HepG2 (cell line): ENCODE data around the gene UCP2. TPM values are rescaled to one million over a fixed set of nuclear protein-coding genes. Genes with fewer than 3 reads are reported as not detected.

ENCODE experiments used
- ATAC-seq: fragments of 200-7000 bp; cut with Tn5 transposase; 3 replicates; pipeline ENCODE4 v1.9.1; 2020; ENCODE audit warnings: mild to moderate bottlenecking, moderate library complexity
- BruUV-seq: library from RNA; stranded (reverse); fragments of 400-500 nt; replicated peaks from 2 replicates; lab custom pipeline; 2021; lab: Mats Ljungman, UMichigan
- CTCF ChIA-PET: fragments of 300-600 bp; formaldehyde crosslinking; extraction: SDS; loops from one replicate; lab custom pipeline; 2021; ENCODE audit warnings: low total read pairs, inconsistent platforms, low intra/inter-chr PET ratio; lab: Yijun Ruan, JAX
- POLR2A ChIA-PET: fragments of 350-600 bp; sonication (Branson Sonifier 250); formaldehyde crosslinking; loops from one replicate; lab custom pipeline; 2020; ENCODE audit warnings: antibody characterized with exemption, inconsistent platforms; lab: Yijun Ruan, JAX
- DNase-seq: peaks from one replicate; pipeline ENCODE4 v3.0.0-alpha.2; 2015; ENCODE audit warnings: low spot score
- FAIRE-seq: peaks from 3 replicates; lab custom pipeline; 2011; peaks lifted over from hg19 to GRCh38; lab: Jason Lieb, UNC
- H2AFZ ChIP-seq: one replicate; pipeline ENCODE4 v1.6.1; 2011; ENCODE audit warnings: low read length, inconsistent platforms
- H3K27ac ChIP-seq: fragments of 300-600 bp; 3 replicates; pipeline ENCODE4 v1.8.0; 2011; ENCODE audit warnings: mixed run types, mild to moderate bottlenecking, mixed read lengths, low read length, inconsistent platforms; ENCODE audit not compliant: insufficient read depth; ENCODE audit errors: extremely low read length
- H3K27me3 ChIP-seq, 2 experiments: fragments of 200-600 bp in 1 of 2; 2 replicates in 1 of 2; 3 replicates in 1 of 2; pipeline versions ENCODE4 v1.6.0 to v1.8.0; 2011; ENCODE audit warnings: low read length in 2 of 2, mild to moderate bottlenecking in 2 of 2, moderate library complexity in 2 of 2, inconsistent platforms in 1 of 2; ENCODE audit not compliant: insufficient read depth in 2 of 2, control insufficient read depth in 1 of 2
- H3K36me3 ChIP-seq, 2 experiments: fragments of 200-600 bp in 1 of 2; replicated peaks in 1 of 2; 2 replicates in 1 of 2; 3 replicates in 1 of 2; pipeline versions ENCODE4 v1.5.1 to v1.8.0; 2011; ENCODE audit warnings: low read length in 2 of 2, inconsistent platforms in 1 of 2; ENCODE audit not compliant: insufficient read depth in 2 of 2, control insufficient read depth in 1 of 2
- H3K4me1 ChIP-seq: 2 replicates; pipeline ENCODE4 v1.5.1; 2012; ENCODE audit warnings: low read length, inconsistent platforms; ENCODE audit not compliant: insufficient read depth
- H3K4me2 ChIP-seq: 2 replicates; pipeline ENCODE4 v1.6.0; 2011; ENCODE audit warnings: low read depth, low read length, inconsistent platforms
- H3K4me3 ChIP-seq, 3 experiments: fragments of 200-600 bp in 1 of 3; sonication (generic), shearing (Covaris generic) in 1 of 3; replicated peaks in 1 of 3; 2 replicates each; pipeline ENCODE4 v1.5.1; 2011 to 2016; ENCODE audit warnings: low read length in 3 of 3, inconsistent platforms in 2 of 3, low read depth in 2 of 3, mild to moderate bottlenecking in 2 of 3, control low read depth in 1 of 3, mixed read lengths in 1 of 3; ENCODE audit not compliant: insufficient read depth in 1 of 3
- H3K79me2 ChIP-seq: one replicate; pipeline ENCODE4 v1.6.1; 2011; ENCODE audit warnings: low read length, inconsistent platforms; ENCODE audit not compliant: insufficient read depth
- H3K9ac ChIP-seq: 2 replicates; pipeline ENCODE4 v1.6.0; 2011; ENCODE audit warnings: mild to moderate bottlenecking, low read depth, low read length, inconsistent platforms; ENCODE audit not compliant: insufficient read depth
- H3K9me3 ChIP-seq: 2 replicates; pipeline ENCODE4 v1.5.1; 2012; ENCODE audit warnings: mild to moderate bottlenecking, low read length
- H4K20me1 ChIP-seq: 2 replicates; pipeline ENCODE4 v1.6.0; 2011; ENCODE audit warnings: inconsistent platforms, mild to moderate bottlenecking, low read length, moderate library complexity; ENCODE audit not compliant: insufficient read depth
- ATRX ChIP-seq: sonication (generic); formaldehyde crosslinking; IDR thresholded peaks from 2 replicates; pipeline ENCODE4 v1.4.0; 2020; ENCODE audit warnings: missing genetic modification reagents, borderline replicate concordance
- HOXA7 ChIP-seq: sonication (generic); formaldehyde crosslinking; IDR thresholded peaks from 2 replicates; pipeline ENCODE4 v1.8.1; 2022; ENCODE audit warnings: mild to moderate bottlenecking, missing genetic modification reagents, moderate library complexity
- KDM2A ChIP-seq: sonication (generic); formaldehyde crosslinking; IDR thresholded peaks from 2 replicates; pipeline ENCODE4 v1.4.0; 2020; ENCODE audit warnings: low read depth, missing genetic modification reagents, borderline replicate concordance
- MBNL3 ChIP-seq: fragments of 250-450 bp; sonication (Bioruptor Pico); conservative IDR thresholded peaks from 2 replicates; pipeline ENCODE4 v1.8.0; 2022; ENCODE audit warnings: mild to moderate bottlenecking, inconsistent platforms
- ZBTB38 ChIP-seq: sonication (generic); formaldehyde crosslinking; IDR thresholded peaks from 2 replicates; pipeline ENCODE4 v1.5.1; 2020; ENCODE audit warnings: mild to moderate bottlenecking, missing genetic modification reagents
- ZNF720 ChIP-seq: sonication (generic); formaldehyde crosslinking; IDR thresholded peaks from 2 replicates; pipeline ENCODE4 v1.4.0; 2020; ENCODE audit warnings: missing genetic modification reagents
- WGBS: methylation state at CpG from one replicate; pipeline ENCODE4 v1.1.6; 2017; ENCODE audit warnings: low lambda C conversion rate; 5-methylcytosine and 5-hydroxymethylcytosine counted together
- in situ Hi-C: cut with HindIII; loops from 2 replicates; pipeline ENCODE4 v1.10.0; 2017; ENCODE audit warnings: low pct_unique_long_range_greater_than_20kb; ENCODE audit not compliant: extremely low pct_ligation_motif_present
- intact Hi-C: fragments of 100-400 bp; cut with micrococcal nuclease; formaldehyde crosslinking; loops from one replicate; pipeline ENCODE4 v1.10.0; 2022; ENCODE audit not compliant: unreplicated experiment
- polyA plus RNA-seq, 8 experiments: library from polyadenylated mRNA; depleted of rRNA in 3 of 8; stranded (reverse) in 7 of 8; unstranded in 1 of 8; fragments of >200 nt; fragmentation: Illumina TruSeq in 4 of 8; extraction: Trizol in 4 of 8; gene quantifications; 2 replicates each; pipeline versions ENCODE4 v1.2.1 to v1.2.3, GENCODE V29; 2011 to 2016; ENCODE audit warnings: low read depth in 4 of 8, missing spikeins in 1 of 8, mixed read lengths in 1 of 8; ENCODE audit not compliant: insufficient read depth in 1 of 8
- total RNA-seq, 5 experiments: library from RNA; depleted of rRNA; stranded (reverse); fragments of >200 nt; fragmentation: Illumina TruSeq; extraction: Trizol; gene quantifications; 2 replicates each; pipeline ENCODE4 v1.2.3, GENCODE V29; 2016; ENCODE audit warnings: low read depth in 1 of 5
- TF ChIP-seq, protein P1 (sequence below): fragments of 450-650 bp; IDR thresholded peaks from 2 replicates; pipeline ENCODE4 v1.6.1; 2016

The UCP2 gene
- total and polyA plus RNA-seq, 2 of the 13 experiments (the other 11 are each of a cell fraction or from before 2014, with no cell fraction given): 2.7 to 3.2 TPM

DNA sequence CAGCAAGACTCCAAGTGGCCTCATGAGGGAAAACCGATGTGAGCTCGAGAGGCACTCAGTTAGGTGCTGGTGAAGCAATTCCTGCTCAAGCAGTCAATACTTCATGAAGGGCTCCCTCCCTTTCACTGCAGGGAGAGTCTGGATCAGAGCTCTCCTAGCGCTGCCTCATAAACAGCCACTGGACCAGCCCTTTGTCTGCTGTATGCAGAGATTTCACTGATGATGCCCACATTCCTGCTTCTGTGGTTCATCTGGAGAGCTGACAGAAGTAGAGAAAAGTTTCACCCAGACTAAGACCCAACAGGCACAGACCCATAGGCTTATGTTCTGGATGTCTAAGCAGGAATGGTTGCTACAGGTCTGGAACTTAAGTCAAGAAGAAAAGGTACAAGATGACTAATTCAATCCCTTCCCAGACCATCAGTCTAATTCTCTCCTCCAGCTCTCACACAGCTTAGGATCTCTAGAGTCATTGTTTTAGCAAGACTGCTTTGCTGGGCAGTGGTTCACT lies 4.0 kb downstream of the UCP2 start:
- Histone ChIP-seq H3K79me2 (peaks cover 3% of the 10 kb centered on the region), H3K4me2 (no peak overlapping the region)
- DNase-seq (no peak), FAIRE-seq (no peak)
- no CpG with 5 or more reads among the region's 3 CpGs for WGBS
- CTCF ChIA-PET: no interaction called here
- TF ChIP-seq ATRX (CRISPR knock-in tag) (no peak), ZBTB38 (CRISPR knock-in tag) (no peak), ZNF720 (CRISPR knock-in tag) (no peak), MBNL3 (CRISPR knock-in tag) (no peak), KDM2A (no peak), HOXA7 (CRISPR knock-in tag) (no peak)
- TF ChIP-seq, protein P1, sequence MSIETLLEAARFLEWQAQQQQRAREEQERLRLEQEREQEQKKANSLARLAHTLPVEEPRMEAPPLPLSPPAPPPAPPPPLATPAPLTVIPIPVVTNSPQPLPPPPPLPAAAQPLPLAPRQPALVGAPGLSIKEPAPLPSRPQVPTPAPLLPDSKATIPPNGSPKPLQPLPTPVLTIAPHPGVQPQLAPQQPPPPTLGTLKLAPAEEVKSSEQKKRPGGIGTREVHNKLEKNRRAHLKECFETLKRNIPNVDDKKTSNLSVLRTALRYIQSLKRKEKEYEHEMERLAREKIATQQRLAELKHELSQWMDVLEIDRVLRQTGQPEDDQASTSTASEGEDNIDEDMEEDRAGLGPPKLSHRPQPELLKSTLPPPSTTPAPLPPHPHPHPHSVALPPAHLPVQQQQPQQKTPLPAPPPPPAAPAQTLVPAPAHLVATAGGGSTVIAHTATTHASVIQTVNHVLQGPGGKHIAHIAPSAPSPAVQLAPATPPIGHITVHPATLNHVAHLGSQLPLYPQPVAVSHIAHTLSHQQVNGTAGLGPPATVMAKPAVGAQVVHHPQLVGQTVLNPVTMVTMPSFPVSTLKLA: no peak
- TF ChIP-seq, all 625 proteins: peak for 0
- no peak overlapping the region for H3K9ac ChIP-seq
- H4K20me1 ChIP-seq: no peaks in the 10 kb centered on the region
- no peaks in the 10 kb centered on the region for H3K9me3 ChIP-seq
- no TSS peak for BruUV-seq
- no peak overlapping the region for H2AFZ ChIP-seq
- ATAC-seq: no peak
- in situ Hi-C loops: no loop called here
- H3K4me3 ChIP-seq: no peak overlapping the region
- intact Hi-C loops: no loop called here
- no peaks in the 10 kb centered on the region for H3K27me3 ChIP-seq
- POLR2A ChIA-PET: no interaction called here
- H3K36me3 ChIP-seq: peaks cover 16 to 47% of the 10 kb centered on the region in 2 experiments; a peak in 4 of 5 replicates
- peaks cover 34% of the 10 kb centered on the region for H3K4me1 ChIP-seq
- H3K27ac ChIP-seq: no peak overlapping the region
